HFFc6 (cell line): ENCODE data around the gene GREB1. TPM values are rescaled to one million over a fixed set of nuclear protein-coding genes. Genes with fewer than 3 reads are reported as not detected.

Source experiments
- DNase-seq: peaks from one replicate; pipeline ENCODE4 v3.0.0-alpha.2; 2018
- H3K27ac Mint-ChIP-seq: 2 replicates; pipeline ENCODE4 v1.8.0; 2020; ENCODE audit warnings: mild to moderate bottlenecking, mixed read lengths
- H3K27me3 Mint-ChIP-seq: 2 replicates; pipeline ENCODE4 v1.8.0; 2021; ENCODE audit warnings: mild to moderate bottlenecking, moderate library complexity, mixed read lengths; ENCODE audit not compliant: insufficient read depth
- H3K36me3 Mint-ChIP-seq: 2 replicates; pipeline ENCODE4 v1.8.0; 2021; ENCODE audit warnings: low read depth, mixed read lengths
- H3K4me1 Mint-ChIP-seq: 2 replicates; pipeline ENCODE4 v1.8.0; 2020; ENCODE audit warnings: low read depth, mixed read lengths
- H3K4me3 Mint-ChIP-seq: 2 replicates; pipeline ENCODE4 v1.8.0; 2020; ENCODE audit warnings: mild to moderate bottlenecking, moderate library complexity, mixed read lengths
- H3K9me3 Mint-ChIP-seq: 2 replicates; pipeline ENCODE4 v1.8.0; 2020; ENCODE audit warnings: mild to moderate bottlenecking, mixed read lengths
- total RNA-seq, 6 experiments: library from RNA; stranded (reverse); fragmentation: NEBNext Ultra II Directional; extraction: Animal tissue kit (Norgen Biotek cat#: 25700); gene quantifications; 2 replicates in 1 of 6; 3 replicates in 5 of 6; pipeline ENCODE4 v1.2.3, GENCODE V29; 2021
- TF ChIP-seq, protein P1 (sequence below): fragments of 200-600 bp; sonication (generic); IDR thresholded peaks from 2 replicates; pipeline ENCODE4 v1.5.0; 2021; ENCODE audit warnings: antibody characterized with exemption, mild to moderate bottlenecking

GREB1 gene
- total RNA-seq, 6 experiments from 2014 or later, result 0.07 to 0.11 (median 0.09) TPM; not detected in 3

GRCh38 chr2:11618708-11619062 is 84.8 kb downstream of the GREB1 start:
- Mint-ChIP-seq H3K27ac (no peak overlapping the region), H3K36me3 (no peaks in the 10 kb centered on the region), H3K9me3 (no peaks in the 10 kb centered on the region), H3K4me1 (no peaks in the 10 kb centered on the region), H3K4me3 (no peak overlapping the region), H3K27me3 (peaks cover 52% of the 10 kb centered on the region)
- TF ChIP-seq, protein P1, sequence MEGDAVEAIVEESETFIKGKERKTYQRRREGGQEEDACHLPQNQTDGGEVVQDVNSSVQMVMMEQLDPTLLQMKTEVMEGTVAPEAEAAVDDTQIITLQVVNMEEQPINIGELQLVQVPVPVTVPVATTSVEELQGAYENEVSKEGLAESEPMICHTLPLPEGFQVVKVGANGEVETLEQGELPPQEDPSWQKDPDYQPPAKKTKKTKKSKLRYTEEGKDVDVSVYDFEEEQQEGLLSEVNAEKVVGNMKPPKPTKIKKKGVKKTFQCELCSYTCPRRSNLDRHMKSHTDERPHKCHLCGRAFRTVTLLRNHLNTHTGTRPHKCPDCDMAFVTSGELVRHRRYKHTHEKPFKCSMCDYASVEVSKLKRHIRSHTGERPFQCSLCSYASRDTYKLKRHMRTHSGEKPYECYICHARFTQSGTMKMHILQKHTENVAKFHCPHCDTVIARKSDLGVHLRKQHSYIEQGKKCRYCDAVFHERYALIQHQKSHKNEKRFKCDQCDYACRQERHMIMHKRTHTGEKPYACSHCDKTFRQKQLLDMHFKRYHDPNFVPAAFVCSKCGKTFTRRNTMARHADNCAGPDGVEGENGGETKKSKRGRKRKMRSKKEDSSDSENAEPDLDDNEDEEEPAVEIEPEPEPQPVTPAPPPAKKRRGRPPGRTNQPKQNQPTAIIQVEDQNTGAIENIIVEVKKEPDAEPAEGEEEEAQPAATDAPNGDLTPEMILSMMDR, result no peak
- DNase-seq, result no peak

GRCh38 chr2:11621410-11621809 is 87.6 kb downstream of the GREB1 start:
- peaks cover 44% of the 10 kb centered on the region for H3K27me3 Mint-ChIP-seq
- H3K9me3 Mint-ChIP-seq, result no peaks in the 10 kb centered on the region
- TF ChIP-seq, protein P1, result no peak
- H3K27ac Mint-ChIP-seq, result no peak overlapping the region
- no peak for DNase-seq
- no peak overlapping the region for H3K4me3 Mint-ChIP-seq
- no peaks in the 10 kb centered on the region for H3K36me3 Mint-ChIP-seq
- no peaks in the 10 kb centered on the region for H3K4me1 Mint-ChIP-seq

DNA sequence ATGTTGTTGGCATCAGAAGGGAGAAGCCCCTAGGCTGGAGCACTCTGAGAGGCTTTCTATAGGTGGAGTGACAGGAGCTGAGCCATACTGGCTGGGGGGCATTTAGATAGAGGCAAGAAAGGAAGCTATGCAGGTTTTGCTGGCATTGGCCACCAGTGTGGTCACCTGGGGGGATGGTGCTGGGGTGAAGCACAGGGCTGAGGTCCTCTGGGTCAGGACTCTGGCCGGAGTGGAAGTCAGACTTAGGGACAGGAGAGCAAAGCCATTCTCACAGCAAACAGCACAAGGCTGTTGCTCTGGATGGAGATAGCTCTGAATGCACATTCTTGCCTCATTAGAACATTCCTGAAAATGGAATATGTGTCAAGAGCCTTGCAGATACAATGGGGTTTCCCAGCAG is 88.8 kb downstream of the GREB1 start:
- Mint-ChIP-seq H3K36me3 (no peaks in the 10 kb centered on the region), H3K4me3 (no peak overlapping the region), H3K9me3 (peaks cover 8% of the 10 kb centered on the region), H3K27ac (no peak overlapping the region), H3K27me3 (peaks cover 49% of the 10 kb centered on the region), H3K4me1 (no peaks in the 10 kb centered on the region)
- TF ChIP-seq, protein P1, result no peak
- DNase-seq, result no peak

- H3K27ac Mint-ChIP-seq, result no peak overlapping the region
- no peak for DNase-seq
- H3K27me3 Mint-ChIP-seq, result peaks cover 65% of the 10 kb centered on the region
- TF ChIP-seq, protein P1, result no peak
- H3K4me1 Mint-ChIP-seq, result no peaks in the 10 kb centered on the region
- H3K36me3 Mint-ChIP-seq, result no peaks in the 10 kb centered on the region
- H3K9me3 Mint-ChIP-seq, result peaks cover 8% of the 10 kb centered on the region
- no peak overlapping the region for H3K4me3 Mint-ChIP-seq
Observed at GRCh38 chr2:11624893-11625292, 91.0 kb downstream of the GREB1 start.

DNA sequence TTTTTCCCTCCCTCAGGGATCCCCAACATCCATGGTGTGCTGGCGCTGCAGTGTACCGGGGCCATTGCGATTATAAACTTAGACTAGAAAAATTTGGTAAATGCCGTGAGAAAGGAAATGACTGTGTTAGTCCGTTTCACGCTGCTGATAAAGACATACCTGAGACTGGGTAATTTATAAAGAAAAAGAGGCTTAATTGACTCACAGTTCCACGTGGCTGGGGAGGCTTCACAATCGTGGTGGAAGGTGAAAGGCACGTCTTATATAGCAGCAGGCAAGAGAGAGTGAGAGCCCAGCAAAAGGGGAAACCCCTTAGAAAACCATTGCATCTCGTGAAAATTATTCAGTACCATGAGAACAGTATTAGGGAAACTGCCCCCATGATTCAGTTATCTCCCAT is 91.8 kb downstream of the GREB1 start:
- Mint-ChIP-seq H3K27me3 (peaks cover 68% of the 10 kb centered on the region), H3K36me3 (no peaks in the 10 kb centered on the region), H3K27ac (no peak overlapping the region), H3K4me3 (no peak overlapping the region), H3K4me1 (no peaks in the 10 kb centered on the region), H3K9me3 (peaks cover 8% of the 10 kb centered on the region)
- DNase-seq, result no peak
- TF ChIP-seq, protein P1, result no peak

DNA sequence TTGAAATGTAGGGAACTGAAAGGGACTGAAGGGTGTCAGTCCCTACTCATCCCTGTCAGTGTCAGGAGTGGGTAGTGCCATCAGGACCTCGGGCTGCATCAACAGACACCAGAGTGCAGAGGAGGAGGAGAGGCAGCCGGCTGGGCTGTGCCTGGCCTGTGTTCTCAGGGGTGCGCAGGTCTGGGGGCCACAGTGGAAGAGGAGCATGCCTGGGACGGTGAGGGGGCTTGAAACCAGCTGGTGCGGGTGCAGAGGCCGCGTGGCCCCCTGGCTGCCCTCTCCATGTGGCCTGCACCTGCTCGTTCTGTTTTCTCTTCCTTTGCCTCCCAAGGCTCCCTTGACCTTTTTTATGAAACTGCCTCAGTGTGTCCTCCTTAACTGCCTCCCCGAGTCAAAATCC is 94.8 kb downstream of the GREB1 start:
- Mint-ChIP-seq H3K36me3 (no peaks in the 10 kb centered on the region), H3K4me1 (no peaks in the 10 kb centered on the region), H3K27me3 (peaks cover 61% of the 10 kb centered on the region), H3K4me3 (no peak overlapping the region), H3K27ac (no peak overlapping the region), H3K9me3 (peaks cover 8% of the 10 kb centered on the region)
- no peak for DNase-seq
- TF ChIP-seq, protein P1, result no peak
